A673 (cell line): ENCODE measurements around the gene NFKBIZ. TPM values are rescaled to one million over a fixed set of nuclear protein-coding genes. Genes with fewer than 3 reads are reported as not detected.

Experiments used
- BruUV-seq: library from RNA; stranded (reverse); fragments of 400-500 nt; replicated peaks from 2 replicates; lab custom pipeline; 2021; lab: Mats Ljungman, UMichigan
- CTCF ChIA-PET: fragments of 300-600 bp; sonication (Branson Sonifier 250); formaldehyde crosslinking; loops from one replicate; lab custom pipeline; 2022; ENCODE audit warnings: antibody characterized with exemption; lab: Charles Lee
- POLR2A ChIA-PET: fragments of 300-600 bp; sonication (Branson Sonifier 250); formaldehyde crosslinking; loops from one replicate; lab custom pipeline; 2022; ENCODE audit warnings: antibody characterized with exemption; ENCODE audit not compliant: low non-redundant PET; lab: Charles Lee
- DNase-seq: peaks from one replicate; pipeline ENCODE4 v3.0.0-alpha.2; 2015; ENCODE audit warnings: low spot score
- H3K27ac ChIP-seq: fragments of 200-600 bp; sonication (generic); 2 replicates; pipeline ENCODE4 v1.5.1; 2016; ENCODE audit warnings: mixed run types, low read depth, mild to moderate bottlenecking, mixed read lengths, antibody characterized with exemption, low read length; ENCODE audit not compliant: poor library complexity, severe bottlenecking
- H3K27me3 ChIP-seq: fragments of 200-600 bp; sonication (generic); replicated peaks from 2 replicates; pipeline ENCODE4 v1.6.1; 2017; ENCODE audit warnings: mixed run types, low read depth, mild to moderate bottlenecking, mixed read lengths, antibody characterized with exemption, low read length; ENCODE audit not compliant: insufficient read depth, poor library complexity
- H3K36me3 ChIP-seq: fragments of 200-600 bp; sonication (generic); 2 replicates; pipeline ENCODE4 v1.6.1; 2016; ENCODE audit warnings: mixed run types, mild to moderate bottlenecking, mixed read lengths, antibody characterized with exemption, low read length; ENCODE audit not compliant: insufficient read depth, poor library complexity, severe bottlenecking
- H3K4me1 ChIP-seq: fragments of 200-600 bp; sonication (generic); 2 replicates; pipeline ENCODE4 v1.6.1; 2017; ENCODE audit warnings: mixed run types, mild to moderate bottlenecking, mixed read lengths, antibody characterized with exemption, low read length; ENCODE audit not compliant: insufficient read depth, poor library complexity, severe bottlenecking
- H3K4me3 ChIP-seq: fragments of 200-600 bp; sonication (generic); 2 replicates; pipeline ENCODE4 v1.5.1; 2016; ENCODE audit warnings: low read depth, mixed run types, mild to moderate bottlenecking, mixed read lengths, low read length; ENCODE audit not compliant: poor library complexity, severe bottlenecking
- H3K9me3 ChIP-seq: fragments of 200-600 bp; sonication (generic); 2 replicates; pipeline ENCODE4 v1.6.1; 2016; ENCODE audit warnings: mixed run types, low read depth, mild to moderate bottlenecking, mixed read lengths, antibody characterized with exemption, low read length; ENCODE audit not compliant: poor library complexity, severe bottlenecking
- EZH2 ChIP-seq: fragments of 200-600 bp; sonication (generic); IDR thresholded peaks from 2 replicates; pipeline ENCODE4 v1.6.1; 2017; ENCODE audit warnings: borderline replicate concordance, low read depth, mild to moderate bottlenecking, mixed read lengths, antibody characterized with exemption, low read length; ENCODE audit not compliant: poor library complexity, severe bottlenecking
- intact Hi-C: fragments of 100-400 bp; cut with micrococcal nuclease; formaldehyde crosslinking; loops from one replicate; pipeline ENCODE4 v1.10.0; 2022; ENCODE audit not compliant: unreplicated experiment
- total RNA-seq: library from RNA; stranded (reverse); gene quantifications from 2 replicates; pipeline ENCODE4 v1.2.3, GENCODE V29; 2021
- TF ChIP-seq, protein P1 (sequence below): fragments of 300-800, 200-600 bp; sonication (generic); conservative IDR thresholded peaks from 2 replicates; pipeline ENCODE4 v1.5.1; 2017; ENCODE audit warnings: low read depth, mild to moderate bottlenecking, antibody characterized with exemption, low read length, moderate library complexity, mixed read lengths

Gene NFKBIZ
- total RNA-seq, 1 experiment from 2014 or later = 15.1 TPM

- intact Hi-C loops = no loop called here
- DNase-seq = no peak
- CTCF ChIA-PET = no interaction called here
- H3K27ac ChIP-seq = no peak overlapping the region
- POLR2A ChIA-PET = interaction anchor here (0.6 kb wide), 1 partner anchor 40 kb away, joined by 7 read pairs; no protein-coding TSS in a partner anchor
- TF ChIP-seq EZH2 = no peak
- TF ChIP-seq, protein P1, sequence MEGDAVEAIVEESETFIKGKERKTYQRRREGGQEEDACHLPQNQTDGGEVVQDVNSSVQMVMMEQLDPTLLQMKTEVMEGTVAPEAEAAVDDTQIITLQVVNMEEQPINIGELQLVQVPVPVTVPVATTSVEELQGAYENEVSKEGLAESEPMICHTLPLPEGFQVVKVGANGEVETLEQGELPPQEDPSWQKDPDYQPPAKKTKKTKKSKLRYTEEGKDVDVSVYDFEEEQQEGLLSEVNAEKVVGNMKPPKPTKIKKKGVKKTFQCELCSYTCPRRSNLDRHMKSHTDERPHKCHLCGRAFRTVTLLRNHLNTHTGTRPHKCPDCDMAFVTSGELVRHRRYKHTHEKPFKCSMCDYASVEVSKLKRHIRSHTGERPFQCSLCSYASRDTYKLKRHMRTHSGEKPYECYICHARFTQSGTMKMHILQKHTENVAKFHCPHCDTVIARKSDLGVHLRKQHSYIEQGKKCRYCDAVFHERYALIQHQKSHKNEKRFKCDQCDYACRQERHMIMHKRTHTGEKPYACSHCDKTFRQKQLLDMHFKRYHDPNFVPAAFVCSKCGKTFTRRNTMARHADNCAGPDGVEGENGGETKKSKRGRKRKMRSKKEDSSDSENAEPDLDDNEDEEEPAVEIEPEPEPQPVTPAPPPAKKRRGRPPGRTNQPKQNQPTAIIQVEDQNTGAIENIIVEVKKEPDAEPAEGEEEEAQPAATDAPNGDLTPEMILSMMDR = no peak
- peaks cover 13% of the 10 kb centered on the region for H3K4me1 ChIP-seq
- BruUV-seq = no TSS peak
- no peak overlapping the region for H3K4me3 ChIP-seq
- H3K36me3 ChIP-seq = peaks cover 70% of the 10 kb centered on the region
- H3K27me3 ChIP-seq = no peaks in the 10 kb centered on the region
- H3K9me3 ChIP-seq = no peaks in the 10 kb centered on the region
These were observed 4.7 kb downstream of the NFKBIZ start for GRCh38 chr3:101853982-101854381.

- no TSS peak for BruUV-seq
- no peak for DNase-seq
- H3K27me3 ChIP-seq = no peaks in the 10 kb centered on the region
- peaks cover 78% of the 10 kb centered on the region for H3K36me3 ChIP-seq
- H3K4me1 ChIP-seq = peaks cover 13% of the 10 kb centered on the region
- ChIA-PET CTCF (no interaction called here), POLR2A (no interaction called here)
- H3K4me3 ChIP-seq = no peak overlapping the region
- H3K27ac ChIP-seq = no peak overlapping the region
- H3K9me3 ChIP-seq = no peaks in the 10 kb centered on the region
- TF ChIP-seq EZH2 = no peak
- TF ChIP-seq, protein P1 = no peak
- intact Hi-C loops = no loop called here
These were observed 5.4 kb downstream of the NFKBIZ start for GRCh38 chr3:101854608-101855304.

GRCh38 chr3:101857301-101857741, 8.0 kb downstream of the NFKBIZ start:
- POLR2A ChIA-PET = no interaction called here
- Histone ChIP-seq H3K36me3 (peaks cover 94% of the 10 kb centered on the region), H3K27ac (no peak overlapping the region), H3K27me3 (no peaks in the 10 kb centered on the region), H3K9me3 (no peaks in the 10 kb centered on the region), H3K4me3 (no peak overlapping the region), H3K4me1 (no peaks in the 10 kb centered on the region)
- no TSS peak for BruUV-seq
- TF ChIP-seq, protein P1 = no peak
- no peak for TF ChIP-seq EZH2
- intact Hi-C loops = no loop called here
- no peak for DNase-seq
- CTCF ChIA-PET = no interaction called here
